ENCODE measurements around the gene XG.

DNA sequence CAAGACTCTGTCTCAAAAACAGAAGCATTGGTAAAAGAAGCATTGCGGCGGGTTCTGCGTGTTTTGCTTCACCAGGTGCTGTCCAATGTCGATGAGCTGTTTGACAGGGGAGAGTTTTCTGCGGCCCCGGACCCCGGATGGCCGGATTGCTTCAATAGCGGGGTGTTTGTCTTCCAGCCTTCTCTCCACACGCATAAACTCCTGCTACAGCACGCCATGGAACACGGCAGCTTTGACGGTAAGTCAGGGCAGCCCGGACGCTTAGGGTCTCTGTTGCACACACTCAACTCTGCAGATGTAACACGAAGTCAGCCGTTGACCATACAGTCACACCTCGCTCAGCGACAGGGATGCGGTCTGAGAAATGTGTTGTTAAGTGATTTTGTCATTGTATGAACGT lies 103.1 kb downstream of the XG start:
- TF ChIP-seq POLR2AphosphoS5 (IDR thresholded peaks at IDR 0.05; ENCODE audit: low read depth, low read length), result no peak
- TF ChIP-seq POLR2A (IDR thresholded peaks at IDR 0.05; ENCODE audit: low read depth, low read length), result no peak
